ENCODE measurements around the gene KAT6B. TPM values are rescaled to one million over a fixed set of nuclear protein-coding genes. Genes with fewer than 3 reads are reported as not detected.

KAT6B gene
- total and polyA plus RNA-seq, 2 experiments from 2014 or later, result 15.8 to 36.2 TPM

DNA sequence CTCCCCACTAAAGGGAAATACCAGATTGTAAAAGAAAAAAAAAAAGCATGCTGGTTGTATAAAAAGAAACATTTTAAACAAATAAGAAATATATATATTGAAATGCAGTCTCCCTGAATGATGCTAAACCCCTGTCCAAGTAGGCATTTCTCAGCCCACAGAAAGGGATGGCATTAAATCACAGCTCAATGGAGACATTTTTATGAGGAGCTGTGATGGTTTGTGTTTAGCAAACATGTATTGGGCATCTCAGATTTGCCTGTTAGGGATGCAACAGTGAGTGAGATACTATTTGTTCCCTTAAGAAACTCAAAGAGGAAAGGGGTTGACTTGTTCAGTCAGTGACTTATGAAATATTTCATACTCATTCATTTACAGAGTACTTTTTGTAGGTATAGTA, 51.5 kb downstream of the KAT6B start:
- no peak for TF ChIP-seq EZH2 (IDR thresholded peaks at IDR 0.05; ENCODE audit: borderline replicate concordance)
- TF ChIP-seq, protein P1, sequence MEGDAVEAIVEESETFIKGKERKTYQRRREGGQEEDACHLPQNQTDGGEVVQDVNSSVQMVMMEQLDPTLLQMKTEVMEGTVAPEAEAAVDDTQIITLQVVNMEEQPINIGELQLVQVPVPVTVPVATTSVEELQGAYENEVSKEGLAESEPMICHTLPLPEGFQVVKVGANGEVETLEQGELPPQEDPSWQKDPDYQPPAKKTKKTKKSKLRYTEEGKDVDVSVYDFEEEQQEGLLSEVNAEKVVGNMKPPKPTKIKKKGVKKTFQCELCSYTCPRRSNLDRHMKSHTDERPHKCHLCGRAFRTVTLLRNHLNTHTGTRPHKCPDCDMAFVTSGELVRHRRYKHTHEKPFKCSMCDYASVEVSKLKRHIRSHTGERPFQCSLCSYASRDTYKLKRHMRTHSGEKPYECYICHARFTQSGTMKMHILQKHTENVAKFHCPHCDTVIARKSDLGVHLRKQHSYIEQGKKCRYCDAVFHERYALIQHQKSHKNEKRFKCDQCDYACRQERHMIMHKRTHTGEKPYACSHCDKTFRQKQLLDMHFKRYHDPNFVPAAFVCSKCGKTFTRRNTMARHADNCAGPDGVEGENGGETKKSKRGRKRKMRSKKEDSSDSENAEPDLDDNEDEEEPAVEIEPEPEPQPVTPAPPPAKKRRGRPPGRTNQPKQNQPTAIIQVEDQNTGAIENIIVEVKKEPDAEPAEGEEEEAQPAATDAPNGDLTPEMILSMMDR (IDR thresholded peaks at IDR 0.05; ENCODE audit: poor library complexity), result no peak
- Histone ChIP-seq H3K4me1 (ENCODE audit: insufficient read depth) (peaks cover 21% of the 10 kb centered on the region), H3K9me3 (ENCODE audit: low read depth) (no peaks in the 10 kb centered on the region), H3K27ac (no peak overlapping the region), H3K4me3 (no peak overlapping the region), H3K36me3 (replicated peaks; ENCODE audit: insufficient read depth, low read depth) (no peaks in the 10 kb centered on the region), H3K9me2 (replicated peaks; ENCODE audit: insufficient read depth) (no peaks in the 10 kb centered on the region), H3K4me2 (no peak overlapping the region), H2AFZ (no peak overlapping the region), H4K20me1 (ENCODE audit: insufficient read depth, poor library complexity, severe bottlenecking) (peaks cover 78% of the 10 kb centered on the region), H3K79me2 (peaks cover 89% of the 10 kb centered on the region), H3K27me3 (no peaks in the 10 kb centered on the region)
- DNase-seq (ENCODE audit: low spot score), result no peak

DNA sequence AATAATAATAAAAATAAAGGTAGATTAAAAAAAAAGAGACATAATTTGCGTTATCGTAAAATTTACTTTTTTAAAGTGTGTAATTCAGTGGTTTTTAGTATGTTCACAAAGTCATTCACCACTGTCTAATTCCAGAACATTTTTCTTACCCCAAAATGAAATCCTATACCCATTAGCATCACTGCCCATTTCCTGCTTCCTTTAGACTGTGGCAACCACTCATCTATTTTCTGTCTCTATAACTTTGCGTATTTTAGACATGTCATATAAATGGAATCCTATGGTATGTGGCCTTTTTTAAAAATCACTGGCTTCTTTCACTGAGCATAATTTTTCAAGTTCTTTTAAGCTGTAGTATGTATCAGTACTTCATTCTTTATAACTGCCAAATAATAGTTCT, 53.6 kb downstream of the KAT6B start:
- H3K4me3 ChIP-seq, result no peak overlapping the region
- H3K36me3 ChIP-seq (replicated peaks; ENCODE audit: insufficient read depth, low read depth), result no peaks in the 10 kb centered on the region
- H3K79me2 ChIP-seq, result peaks cover 89% of the 10 kb centered on the region
- H3K9me3 ChIP-seq (ENCODE audit: low read depth), result no peaks in the 10 kb centered on the region
- H3K4me2 ChIP-seq, result no peak overlapping the region
- H3K9me2 ChIP-seq (replicated peaks; ENCODE audit: insufficient read depth), result no peaks in the 10 kb centered on the region
- H4K20me1 ChIP-seq (ENCODE audit: insufficient read depth, poor library complexity, severe bottlenecking), result peaks cover 81% of the 10 kb centered on the region
- DNase-seq (ENCODE audit: low spot score), result no peak
- no peak overlapping the region for H3K27ac ChIP-seq
- H3K4me1 ChIP-seq (ENCODE audit: insufficient read depth), result peaks cover 16% of the 10 kb centered on the region
- WGBS (ENCODE audit: low lambda C conversion rate, missing lambda C conversion rate), result 95% methylated on average over 3 of the region's 3 CpGs
- no peak overlapping the region for H2AFZ ChIP-seq
- TF ChIP-seq, protein P1 (IDR thresholded peaks at IDR 0.05; ENCODE audit: poor library complexity), result no peak
- no peak for TF ChIP-seq EZH2phosphoT487 (IDR thresholded peaks at IDR 0.05; ENCODE audit: low read depth, severe bottlenecking, unreplicated experiment)
- no peak for TF ChIP-seq EZH2 (IDR thresholded peaks at IDR 0.05; ENCODE audit: borderline replicate concordance)
- no peaks in the 10 kb centered on the region for H3K27me3 ChIP-seq

DNA sequence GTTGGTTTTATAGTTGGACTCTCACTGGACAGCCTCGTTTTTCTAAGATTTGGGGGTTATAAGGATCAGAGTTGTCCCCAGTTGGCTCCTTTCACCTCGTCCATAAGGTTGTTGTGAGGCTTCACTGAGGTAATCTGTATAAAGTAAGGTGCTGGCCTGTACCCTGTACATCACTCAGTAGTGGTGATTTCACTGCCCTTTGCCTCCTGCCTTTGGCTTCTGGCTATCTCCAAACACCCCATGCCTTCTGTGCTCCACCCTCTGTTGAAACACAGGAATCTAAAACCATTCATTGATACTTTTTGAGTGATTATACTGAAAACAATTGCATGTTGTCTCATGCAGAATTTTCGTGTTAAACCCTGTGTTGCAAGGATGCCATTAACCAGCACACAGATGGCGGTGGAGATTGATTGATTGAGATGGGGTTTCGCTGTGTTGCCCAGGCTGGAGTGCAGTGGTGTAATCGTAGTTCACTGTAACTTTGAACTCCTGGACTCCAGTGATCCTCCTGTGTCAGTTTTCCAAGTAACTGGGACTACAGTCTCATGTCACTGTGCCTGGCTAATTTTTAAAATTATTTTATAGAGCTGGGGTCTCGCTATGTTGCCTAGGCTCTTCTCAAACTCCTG, 55.0 kb downstream of the KAT6B start:
- no peak overlapping the region for H3K4me3 ChIP-seq
- no peaks in the 10 kb centered on the region for H3K27me3 ChIP-seq
- H2AFZ ChIP-seq, result no peak overlapping the region
- TF ChIP-seq, protein P1 (IDR thresholded peaks at IDR 0.05; ENCODE audit: poor library complexity), result no peak
- TF ChIP-seq EZH2 (IDR thresholded peaks at IDR 0.05; ENCODE audit: borderline replicate concordance) (no peak), EZH2phosphoT487 (IDR thresholded peaks at IDR 0.05; ENCODE audit: low read depth, severe bottlenecking, unreplicated experiment) (no peak)
- peaks cover 78% of the 10 kb centered on the region for H4K20me1 ChIP-seq (ENCODE audit: insufficient read depth, poor library complexity, severe bottlenecking)
- no peak overlapping the region for H3K4me2 ChIP-seq
- H3K4me1 ChIP-seq (ENCODE audit: insufficient read depth), result peaks cover 5% of the 10 kb centered on the region
- no peak overlapping the region for H3K27ac ChIP-seq
- no peaks in the 10 kb centered on the region for H3K36me3 ChIP-seq (replicated peaks; ENCODE audit: insufficient read depth, low read depth)
- H3K79me2 ChIP-seq, result peaks cover 95% of the 10 kb centered on the region
- no peak for DNase-seq (ENCODE audit: low spot score)
- H3K9me3 ChIP-seq (ENCODE audit: low read depth), result no peaks in the 10 kb centered on the region
- 92% methylated on average over 7 of the region's 7 CpGs for WGBS (ENCODE audit: low lambda C conversion rate, missing lambda C conversion rate)
- no peaks in the 10 kb centered on the region for H3K9me2 ChIP-seq (replicated peaks; ENCODE audit: insufficient read depth)

DNA sequence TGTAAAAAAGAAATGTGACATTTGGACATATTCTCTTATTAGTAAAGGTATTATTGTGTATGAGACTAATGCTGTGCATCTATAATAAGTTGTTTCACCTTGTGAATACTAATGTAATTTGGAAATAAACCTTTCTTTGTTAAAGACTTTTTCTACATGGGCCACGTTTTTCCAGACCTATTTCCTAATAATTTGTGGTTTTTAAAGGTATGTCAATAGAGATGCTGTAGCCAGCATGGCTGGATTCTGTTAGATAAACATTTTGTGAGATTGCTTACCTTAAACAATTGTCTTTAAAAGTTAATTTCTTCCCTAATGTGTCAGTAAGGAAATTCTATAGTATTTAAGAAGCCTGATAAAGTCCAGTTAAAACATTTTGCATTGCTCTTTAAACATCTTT, 56.0 kb downstream of the KAT6B start:
- Histone ChIP-seq H3K9me2 (replicated peaks; ENCODE audit: insufficient read depth) (no peaks in the 10 kb centered on the region), H3K27ac (no peak overlapping the region), H3K79me2 (peaks cover 92% of the 10 kb centered on the region), H3K27me3 (no peaks in the 10 kb centered on the region), H3K9me3 (ENCODE audit: low read depth) (no peaks in the 10 kb centered on the region), H4K20me1 (ENCODE audit: insufficient read depth, poor library complexity, severe bottlenecking) (peaks cover 70% of the 10 kb centered on the region), H3K36me3 (replicated peaks; ENCODE audit: insufficient read depth, low read depth) (no peaks in the 10 kb centered on the region), H3K4me2 (no peak overlapping the region), H3K4me3 (no peak overlapping the region), H2AFZ (no peak overlapping the region), H3K4me1 (ENCODE audit: insufficient read depth) (peaks cover 3% of the 10 kb centered on the region)
- WGBS (ENCODE audit: low lambda C conversion rate, missing lambda C conversion rate), result 12% methylated on average over 1 of the region's 1 CpG
- DNase-seq (ENCODE audit: low spot score), result no peak
- TF ChIP-seq EZH2 (IDR thresholded peaks at IDR 0.05; ENCODE audit: borderline replicate concordance) (no peak), EZH2phosphoT487 (IDR thresholded peaks at IDR 0.05; ENCODE audit: low read depth, severe bottlenecking, unreplicated experiment) (no peak)
- TF ChIP-seq, protein P1 (IDR thresholded peaks at IDR 0.05; ENCODE audit: poor library complexity), result no peak

All from hepatocyte (in vitro differentiated cells).